ENCODE measurements around the gene HERC2. TPM values are rescaled to one million over a fixed set of nuclear protein-coding genes. Genes with fewer than 3 reads are reported as not detected.

HERC2 gene
- polyA plus RNA-seq, 1 of the 3 experiments (the other 2 are of a cell fraction), result 22.3 TPM

DNA sequence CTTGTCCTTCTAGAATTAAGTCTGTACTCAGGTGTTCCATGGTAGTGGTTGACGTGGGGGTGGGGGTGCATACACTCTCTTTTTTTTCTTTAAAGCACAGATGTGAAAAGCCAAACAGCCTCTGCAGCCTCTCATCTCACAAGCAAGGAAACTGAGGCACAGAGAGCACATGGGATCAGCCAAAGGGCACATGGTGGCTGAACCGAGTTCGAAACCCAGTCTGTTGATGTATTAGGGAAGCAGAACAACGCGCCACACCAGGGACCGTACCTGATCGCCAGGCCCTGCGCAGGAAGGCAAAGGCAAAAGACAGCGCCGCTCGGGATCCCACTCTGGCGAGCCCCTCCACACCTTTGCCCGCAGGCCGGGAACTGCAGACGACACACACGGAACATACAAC is 47.3 kb downstream of the HERC2 start:
- Histone ChIP-seq H3K4me3 (ENCODE audit: low read depth in 2 of 2, low read length in 1 of 2) (no peak overlapping the region), H3K27ac (ENCODE audit: low read depth in 2 of 2, low read length in 1 of 2) (no peak overlapping the region), H3K79me2 (ENCODE audit: insufficient read depth) (no peaks in the 10 kb centered on the region), H3K9ac (no peak overlapping the region), H3K9me2 (no peaks in the 10 kb centered on the region), H3K9me3 (no peaks in the 10 kb centered on the region), H2AFZ (ENCODE audit: low read depth) (no peak overlapping the region), H3K27me3 (ENCODE audit: insufficient read depth) (no peaks in the 10 kb centered on the region), H3K4me1 (ENCODE audit: control insufficient read depth in 1 of 2, insufficient read depth in 2 of 2, low read depth in 1 of 2, low read length in 1 of 2) (no peaks in the 10 kb centered on the region), H3F3A (replicated peaks; ENCODE audit: insufficient read depth) (no peaks in the 10 kb centered on the region), H3K4me2 (no peak overlapping the region), H3K36me3 (replicated peaks in 1 of 2; ENCODE audit: control insufficient read depth in 1 of 2, insufficient read depth in 2 of 2, low read length in 1 of 2) (peaks cover 22 to 40% of the 10 kb centered on the region in 2 experiments), H4K20me1 (ENCODE audit: insufficient read depth) (no peaks in the 10 kb centered on the region)
- 100% methylated on average over 16 of the region's 16 CpGs for WGBS (ENCODE audit: low lambda C conversion rate)
- TF ChIP-seq EZH2phosphoT487 (IDR thresholded peaks at IDR 0.05; ENCODE audit: borderline replicate concordance, low read depth) (no peak), TAF1 (IDR thresholded peaks at IDR 0.05; ENCODE audit: borderline replicate concordance, low read depth, low read length) (no peak), FOXM1 (IDR thresholded peaks at IDR 0.05; ENCODE audit: low read depth) (no peak), EP300 (IDR thresholded peaks at IDR 0.05; ENCODE audit: borderline replicate concordance in 1 of 2, low read depth in 1 of 2, low read length in 1 of 2) (no peak), RCOR1 (IDR thresholded peaks at IDR 0.05; ENCODE audit: low read length) (no peak), TEAD4 (IDR thresholded peaks at IDR 0.05; ENCODE audit: borderline replicate concordance, insufficient read depth) (no peak), GABPA (IDR thresholded peaks at IDR 0.05; ENCODE audit: low read depth) (no peak), MXI1 (IDR thresholded peaks at IDR 0.05; ENCODE audit: low read depth, low read length) (no peak), FOSL2 (IDR thresholded peaks at IDR 0.05; ENCODE audit: borderline replicate concordance, low read depth) (no peak)
- TF ChIP-seq, protein P1, sequence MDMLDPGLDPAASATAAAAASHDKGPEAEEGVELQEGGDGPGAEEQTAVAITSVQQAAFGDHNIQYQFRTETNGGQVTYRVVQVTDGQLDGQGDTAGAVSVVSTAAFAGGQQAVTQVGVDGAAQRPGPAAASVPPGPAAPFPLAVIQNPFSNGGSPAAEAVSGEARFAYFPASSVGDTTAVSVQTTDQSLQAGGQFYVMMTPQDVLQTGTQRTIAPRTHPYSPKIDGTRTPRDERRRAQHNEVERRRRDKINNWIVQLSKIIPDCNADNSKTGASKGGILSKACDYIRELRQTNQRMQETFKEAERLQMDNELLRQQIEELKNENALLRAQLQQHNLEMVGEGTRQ (IDR thresholded peaks at IDR 0.05; ENCODE audit: borderline replicate concordance, low read depth, low read length), result no peak
- TF ChIP-seq, protein P2, sequence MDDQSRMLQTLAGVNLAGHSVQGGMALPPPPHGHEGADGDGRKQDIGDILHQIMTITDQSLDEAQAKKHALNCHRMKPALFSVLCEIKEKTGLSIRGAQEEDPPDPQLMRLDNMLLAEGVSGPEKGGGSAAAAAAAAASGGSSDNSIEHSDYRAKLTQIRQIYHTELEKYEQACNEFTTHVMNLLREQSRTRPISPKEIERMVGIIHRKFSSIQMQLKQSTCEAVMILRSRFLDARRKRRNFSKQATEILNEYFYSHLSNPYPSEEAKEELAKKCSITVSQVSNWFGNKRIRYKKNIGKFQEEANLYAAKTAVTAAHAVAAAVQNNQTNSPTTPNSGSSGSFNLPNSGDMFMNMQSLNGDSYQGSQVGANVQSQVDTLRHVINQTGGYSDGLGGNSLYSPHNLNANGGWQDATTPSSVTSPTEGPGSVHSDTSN (IDR thresholded peaks at IDR 0.05), result no peak
- TF ChIP-seq, protein P3, sequence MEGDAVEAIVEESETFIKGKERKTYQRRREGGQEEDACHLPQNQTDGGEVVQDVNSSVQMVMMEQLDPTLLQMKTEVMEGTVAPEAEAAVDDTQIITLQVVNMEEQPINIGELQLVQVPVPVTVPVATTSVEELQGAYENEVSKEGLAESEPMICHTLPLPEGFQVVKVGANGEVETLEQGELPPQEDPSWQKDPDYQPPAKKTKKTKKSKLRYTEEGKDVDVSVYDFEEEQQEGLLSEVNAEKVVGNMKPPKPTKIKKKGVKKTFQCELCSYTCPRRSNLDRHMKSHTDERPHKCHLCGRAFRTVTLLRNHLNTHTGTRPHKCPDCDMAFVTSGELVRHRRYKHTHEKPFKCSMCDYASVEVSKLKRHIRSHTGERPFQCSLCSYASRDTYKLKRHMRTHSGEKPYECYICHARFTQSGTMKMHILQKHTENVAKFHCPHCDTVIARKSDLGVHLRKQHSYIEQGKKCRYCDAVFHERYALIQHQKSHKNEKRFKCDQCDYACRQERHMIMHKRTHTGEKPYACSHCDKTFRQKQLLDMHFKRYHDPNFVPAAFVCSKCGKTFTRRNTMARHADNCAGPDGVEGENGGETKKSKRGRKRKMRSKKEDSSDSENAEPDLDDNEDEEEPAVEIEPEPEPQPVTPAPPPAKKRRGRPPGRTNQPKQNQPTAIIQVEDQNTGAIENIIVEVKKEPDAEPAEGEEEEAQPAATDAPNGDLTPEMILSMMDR (IDR thresholded peaks at IDR 0.05), result no peak
- DNase-seq, result no peak
- ChIA-PET POLR2A (no interaction called here), CTCF (no interaction called here)

DNA sequence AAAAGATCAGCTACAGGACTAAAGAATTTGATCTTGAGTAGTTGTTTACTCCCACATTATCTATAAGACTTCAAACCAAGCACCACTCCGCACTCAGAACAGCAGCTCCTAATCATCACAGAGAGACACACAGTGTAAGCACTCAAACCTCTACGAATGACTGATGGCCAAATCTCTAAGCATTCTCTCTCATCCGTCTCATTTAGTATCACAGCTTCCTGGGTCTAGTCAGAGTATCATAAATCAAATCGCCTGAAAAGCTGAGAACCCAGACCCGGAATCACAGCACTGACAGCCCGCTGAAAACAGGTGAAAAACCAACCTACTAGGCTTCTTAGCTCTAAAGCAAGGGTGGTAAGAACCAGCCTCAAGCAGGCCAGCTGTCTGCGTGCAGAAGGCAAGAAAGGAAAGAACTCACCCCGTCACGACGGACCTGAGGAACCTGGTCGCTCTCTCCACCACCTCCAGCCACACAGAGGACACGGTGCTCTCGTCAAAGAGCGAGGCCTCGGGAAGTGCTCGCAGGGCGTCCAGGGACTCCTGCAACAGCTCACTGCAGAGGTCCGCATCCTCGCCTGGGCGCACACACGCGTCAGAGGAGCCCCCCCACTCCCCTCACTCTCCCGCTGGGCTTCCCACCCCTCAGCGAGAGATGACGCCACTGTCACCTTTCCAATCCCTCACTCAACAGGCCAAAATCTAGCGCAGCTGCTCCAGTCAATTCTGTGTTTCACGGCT is 47.9 kb downstream of the HERC2 start:
- H2AFZ ChIP-seq (ENCODE audit: low read depth), result no peak overlapping the region
- H3F3A ChIP-seq (replicated peaks; ENCODE audit: insufficient read depth), result no peaks in the 10 kb centered on the region
- no peak overlapping the region for H3K27ac ChIP-seq (ENCODE audit: low read depth in 2 of 2, low read length in 1 of 2)
- DNase-seq, result no peak
- H3K4me1 ChIP-seq (ENCODE audit: control insufficient read depth in 1 of 2, insufficient read depth in 2 of 2, low read depth in 1 of 2, low read length in 1 of 2), result no peaks in the 10 kb centered on the region
- H3K4me2 ChIP-seq, result no peak overlapping the region
- 96% methylated on average over 27 of the region's 27 CpGs for WGBS (ENCODE audit: low lambda C conversion rate)
- peaks cover 28 to 39% of the 10 kb centered on the region in 2 experiments for H3K36me3 ChIP-seq (replicated peaks in 1 of 2; ENCODE audit: control insufficient read depth in 1 of 2, insufficient read depth in 2 of 2, low read length in 1 of 2)
- H3K27me3 ChIP-seq (ENCODE audit: insufficient read depth), result no peaks in the 10 kb centered on the region
- no peaks in the 10 kb centered on the region for H3K9me2 ChIP-seq
- no peaks in the 10 kb centered on the region for H3K9me3 ChIP-seq
- H3K9ac ChIP-seq, result no peak overlapping the region
- ChIA-PET POLR2A (no interaction called here), CTCF (interaction anchor here (0.8 kb wide), 2 partner anchors 82 to 170 kb away, joined by 3 read pairs; no protein-coding TSS in a partner anchor)
- H3K79me2 ChIP-seq (ENCODE audit: insufficient read depth), result no peaks in the 10 kb centered on the region
- no peak overlapping the region for H3K4me3 ChIP-seq (ENCODE audit: low read depth in 2 of 2, low read length in 1 of 2)
- H4K20me1 ChIP-seq (ENCODE audit: insufficient read depth), result no peaks in the 10 kb centered on the region
- TF ChIP-seq TAF1 (IDR thresholded peaks at IDR 0.05; ENCODE audit: borderline replicate concordance, low read depth, low read length) (no peak), RCOR1 (IDR thresholded peaks at IDR 0.05; ENCODE audit: low read length) (no peak), CHD2 (IDR thresholded peaks at IDR 0.05; ENCODE audit: low read length, partially characterized antibody) (no peak), MXI1 (IDR thresholded peaks at IDR 0.05; ENCODE audit: low read depth, low read length) (no peak), FOXM1 (IDR thresholded peaks at IDR 0.05; ENCODE audit: low read depth) (no peak), SIN3A (IDR thresholded peaks at IDR 0.05; ENCODE audit: borderline replicate concordance, low read depth, low read length) (no peak), FOXJ3 (CRISPR knock-in tag; IDR thresholded peaks at IDR 0.05) (no peak), SMC3 (IDR thresholded peaks at IDR 0.05; ENCODE audit: low read depth, low read length) (no peak), NFIC (IDR thresholded peaks at IDR 0.05; ENCODE audit: borderline replicate concordance) (no peak), EP300 (IDR thresholded peaks at IDR 0.05; ENCODE audit: borderline replicate concordance in 1 of 2, low read depth in 1 of 2, low read length in 1 of 2) (no peak), TCF12 (IDR thresholded peaks at IDR 0.05) (no peak)
- TF ChIP-seq, protein P4, sequence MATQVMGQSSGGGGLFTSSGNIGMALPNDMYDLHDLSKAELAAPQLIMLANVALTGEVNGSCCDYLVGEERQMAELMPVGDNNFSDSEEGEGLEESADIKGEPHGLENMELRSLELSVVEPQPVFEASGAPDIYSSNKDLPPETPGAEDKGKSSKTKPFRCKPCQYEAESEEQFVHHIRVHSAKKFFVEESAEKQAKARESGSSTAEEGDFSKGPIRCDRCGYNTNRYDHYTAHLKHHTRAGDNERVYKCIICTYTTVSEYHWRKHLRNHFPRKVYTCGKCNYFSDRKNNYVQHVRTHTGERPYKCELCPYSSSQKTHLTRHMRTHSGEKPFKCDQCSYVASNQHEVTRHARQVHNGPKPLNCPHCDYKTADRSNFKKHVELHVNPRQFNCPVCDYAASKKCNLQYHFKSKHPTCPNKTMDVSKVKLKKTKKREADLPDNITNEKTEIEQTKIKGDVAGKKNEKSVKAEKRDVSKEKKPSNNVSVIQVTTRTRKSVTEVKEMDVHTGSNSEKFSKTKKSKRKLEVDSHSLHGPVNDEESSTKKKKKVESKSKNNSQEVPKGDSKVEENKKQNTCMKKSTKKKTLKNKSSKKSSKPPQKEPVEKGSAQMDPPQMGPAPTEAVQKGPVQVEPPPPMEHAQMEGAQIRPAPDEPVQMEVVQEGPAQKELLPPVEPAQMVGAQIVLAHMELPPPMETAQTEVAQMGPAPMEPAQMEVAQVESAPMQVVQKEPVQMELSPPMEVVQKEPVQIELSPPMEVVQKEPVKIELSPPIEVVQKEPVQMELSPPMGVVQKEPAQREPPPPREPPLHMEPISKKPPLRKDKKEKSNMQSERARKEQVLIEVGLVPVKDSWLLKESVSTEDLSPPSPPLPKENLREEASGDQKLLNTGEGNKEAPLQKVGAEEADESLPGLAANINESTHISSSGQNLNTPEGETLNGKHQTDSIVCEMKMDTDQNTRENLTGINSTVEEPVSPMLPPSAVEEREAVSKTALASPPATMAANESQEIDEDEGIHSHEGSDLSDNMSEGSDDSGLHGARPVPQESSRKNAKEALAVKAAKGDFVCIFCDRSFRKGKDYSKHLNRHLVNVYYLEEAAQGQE (IDR thresholded peaks at IDR 0.05; ENCODE audit: low read depth, low read length), result no peak

Measured in SK-N-SH (cell line).